HG03457 (cell line): ENCODE results near the gene MAFG.

Experiments
- ATAC-seq: cut with Tn5 transposase; IDR thresholded peaks from one replicate; pipeline ENCODE4 v1.9.1; 2021; ENCODE audit warnings: moderate number of reproducible peaks; ENCODE audit not compliant: unreplicated experiment

Gene MAFG

DNA sequence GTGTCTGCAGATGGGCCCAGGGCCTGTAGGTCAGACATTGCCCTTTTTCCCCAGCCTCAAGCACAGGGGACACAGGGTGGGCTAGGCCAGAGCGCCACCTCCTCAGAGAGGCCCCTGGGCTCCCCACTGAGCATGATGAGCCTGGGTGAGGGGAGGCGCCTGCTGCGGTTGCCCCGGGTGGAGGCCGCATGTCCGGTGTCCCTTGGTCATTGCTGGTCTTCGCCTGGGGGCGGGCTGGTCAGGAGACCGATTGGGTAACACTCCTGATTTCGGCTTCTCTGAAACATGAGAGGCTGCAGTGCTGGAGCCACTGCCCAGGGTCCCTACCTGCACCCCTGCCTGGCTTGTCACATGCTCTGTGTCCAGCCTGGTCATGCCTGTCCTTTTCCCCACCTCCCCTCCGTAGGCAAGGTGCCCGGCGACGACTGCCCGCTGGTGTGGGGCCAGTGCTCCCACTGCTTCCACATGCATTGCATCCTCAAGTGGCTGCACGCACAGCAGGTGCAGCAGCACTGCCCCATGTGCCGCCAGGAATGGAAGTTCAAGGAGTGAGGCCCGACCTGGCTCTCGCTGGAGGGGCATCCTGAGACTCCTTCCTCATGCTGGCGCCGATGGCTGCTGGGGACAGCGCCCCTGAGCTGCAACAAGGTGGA, 27.9 kb downstream of the MAFG start:
- no peak for ATAC-seq

- ATAC-seq, result no peak
These were observed 28.6 kb downstream of the MAFG start for GRCh38 chr17:81898885-81899284.

GRCh38 chr17:81898029-81898866, 29.3 kb downstream of the MAFG start:
- no peak for ATAC-seq

DNA sequence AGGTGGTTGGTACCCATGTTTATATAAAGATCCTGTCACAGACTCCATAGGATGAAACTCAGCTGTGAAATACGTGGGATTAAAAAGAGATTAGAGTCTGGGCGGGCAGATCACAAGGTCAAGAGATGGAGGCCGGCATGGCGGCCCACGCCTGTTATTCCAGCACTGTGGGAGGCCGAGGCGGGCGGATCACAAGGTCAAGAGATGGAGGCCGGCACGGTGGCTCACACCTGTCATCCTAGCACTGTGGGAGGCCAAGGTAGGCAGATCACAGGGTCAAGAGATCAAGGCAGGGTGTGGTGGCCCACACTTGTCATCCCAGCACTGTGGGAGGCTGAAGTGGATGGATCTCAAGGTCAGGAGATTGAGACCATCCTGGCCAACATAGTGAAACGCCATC, 32.1 kb downstream of the MAFG start:
- ATAC-seq, result no peak

GRCh38 chr17:81891303-81891552, 36.3 kb downstream of the MAFG start:
- peak; percentile 23 for ATAC-seq

GRCh38 chr17:81890447-81891302, 36.9 kb downstream of the MAFG start:
- no peak for ATAC-seq

DNA sequence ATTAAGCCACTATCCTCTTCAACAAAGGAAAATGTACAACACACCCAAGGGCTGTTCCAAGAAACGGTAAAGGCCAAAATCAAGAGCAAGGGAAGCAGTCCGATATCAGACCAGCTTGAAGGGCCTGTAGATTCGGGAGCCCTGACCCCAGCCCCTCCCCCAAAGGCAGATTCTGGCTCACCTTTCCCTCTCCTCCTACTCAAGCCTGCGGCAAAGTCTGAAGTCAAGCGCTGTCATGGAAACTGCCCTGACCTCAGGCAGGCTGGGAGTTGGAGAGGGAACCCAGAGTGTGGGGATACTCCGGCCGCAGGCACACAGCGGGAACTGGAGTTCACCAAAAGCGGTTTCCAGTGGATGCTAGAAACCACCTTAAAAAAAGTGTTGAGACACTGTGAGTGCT, 37.9 kb downstream of the MAFG start:
- no peak for ATAC-seq

- no peak for ATAC-seq
These were observed 38.4 kb downstream of the MAFG start for GRCh38 chr17:81888988-81889595.

GRCh38 chr17:81888105-81888987, 39.2 kb downstream of the MAFG start:
- ATAC-seq, result no peak

- ATAC-seq, result no peak
These were observed 41.5 kb downstream of the MAFG start for GRCh38 chr17:81885869-81886548.

DNA sequence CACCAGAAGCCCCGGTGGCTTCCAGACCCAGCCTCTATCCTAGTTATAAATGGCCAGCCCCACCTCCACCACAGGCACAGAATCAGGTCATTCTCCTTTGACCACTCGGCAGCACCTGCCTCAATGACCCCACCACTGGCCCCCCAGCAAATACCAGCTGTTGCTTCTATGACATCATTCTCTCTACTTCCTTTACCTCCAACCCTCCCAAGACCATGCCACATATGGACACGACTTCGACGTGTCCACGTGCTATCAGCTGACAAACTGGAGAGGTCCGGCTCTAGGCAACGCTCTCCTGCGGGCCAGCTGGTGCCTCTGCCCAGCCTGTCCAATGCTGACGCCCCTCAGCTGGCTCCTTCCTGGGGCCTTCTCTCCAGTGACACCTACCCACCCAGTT, 42.1 kb downstream of the MAFG start:
- no peak for ATAC-seq

- ATAC-seq, result no peak
These were observed 42.6 kb downstream of the MAFG start for GRCh38 chr17:81884968-81885367.

DNA sequence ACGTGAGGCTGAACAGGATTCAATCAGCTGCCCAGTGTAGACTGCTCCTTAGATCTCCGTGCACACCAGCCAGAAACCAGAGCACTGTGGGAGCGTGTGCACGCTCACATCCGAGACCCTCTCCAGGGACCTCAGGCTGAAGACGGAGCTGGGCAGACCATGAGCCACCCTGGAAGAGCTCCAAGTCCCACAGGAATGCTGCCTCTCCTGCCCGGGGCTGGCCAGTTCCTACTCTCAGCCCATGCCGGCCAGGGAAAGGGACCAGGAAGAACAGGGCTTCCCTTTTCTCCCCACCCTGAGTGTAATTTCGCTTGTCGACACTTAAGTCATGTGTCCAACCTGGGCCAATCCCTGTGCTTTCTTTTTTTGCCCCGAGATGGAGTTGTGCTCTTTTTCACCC, 43.0 kb downstream of the MAFG start:
- no peak for ATAC-seq

DNA sequence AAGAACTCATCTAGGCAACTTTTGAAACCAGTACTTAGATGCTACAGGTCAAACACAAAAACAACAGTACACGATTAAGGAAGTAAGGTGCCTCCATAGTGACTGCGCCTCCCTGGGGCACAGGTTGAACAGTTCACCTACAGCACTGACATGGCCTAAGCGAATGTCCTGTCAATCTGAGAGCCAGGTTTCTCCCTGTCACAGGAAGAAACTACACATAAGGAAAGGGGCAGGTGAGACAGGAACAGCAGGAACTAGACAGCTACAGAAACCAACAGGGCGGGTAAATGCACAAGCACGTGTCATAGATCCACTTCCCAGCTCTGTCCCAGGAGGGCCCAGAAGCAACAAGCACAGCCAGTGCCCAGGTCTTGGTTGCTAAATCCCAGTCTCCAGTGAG, 48.4 kb downstream of the MAFG start:
- no peak for ATAC-seq

- ATAC-seq, result no peak
These were observed 49.2 kb downstream of the MAFG start for GRCh38 chr17:81878294-81878693.

DNA sequence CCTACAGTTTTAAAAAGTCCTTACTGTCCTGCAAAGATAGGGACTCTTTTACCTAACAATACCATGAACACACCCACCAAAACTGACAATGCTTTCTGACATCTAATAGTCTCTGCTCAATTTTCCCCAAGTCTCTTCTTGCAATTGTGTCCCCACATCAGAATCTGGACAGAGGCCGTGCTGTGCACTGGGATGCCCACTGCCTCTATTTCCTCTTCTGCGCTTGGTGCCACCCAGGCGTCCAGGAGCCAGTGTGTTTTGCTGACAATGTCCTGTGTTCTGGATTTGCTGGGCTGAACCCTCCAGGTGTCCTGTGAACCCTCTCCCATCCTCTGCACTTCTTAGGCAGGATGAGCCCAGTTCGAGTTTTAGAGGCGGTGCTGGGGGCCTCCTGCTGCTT, 50.0 kb downstream of the MAFG start:
- ATAC-seq, result no peak

- peak; percentile 32 for ATAC-seq
These were observed 55.9 kb downstream of the MAFG start for GRCh38 chr17:81871387-81872230.

- ATAC-seq, result peak; percentile 7
These were observed 56.6 kb downstream of the MAFG start, which contains the start of gene ARHGDIA for GRCh38 chr17:81870981-81871386. Gene ARHGDIA, minus strand, starts transcription at chr17:81871337. Its CDS starts 1,407 bp downstream, at chr17:81869930.
